Cardiac fibroblast (primary cell): Measurements from ENCODE around the gene PFKL.
"Not testable (repeated sequence)": the region's sequence is repeated elsewhere in the genome, so short reads cannot be mapped to it uniquely, and the experiment has no call there.

Source experiments
- DNase-seq, 2 donors: peaks; one replicate each; pipeline versions ENCODE4 v3.0.0 to v3.0.0-alpha.2; 2010; ENCODE audit warnings: low read depth in 2 of 2
- H3K4me3 ChIP-seq, 2 donors: replicated peaks in 1 of 2; 1 replicate in 1 of 2; 2 replicates in 1 of 2; pipeline ENCODE4 v1.5.1; 2011; ENCODE audit warnings: low read depth in 2 of 2, low read length in 2 of 2, mild to moderate bottlenecking in 2 of 2, moderate library complexity in 1 of 2
- TF ChIP-seq, protein P1 (sequence below): IDR thresholded peaks from one replicate; pipeline ENCODE4 v1.5.1; 2011; ENCODE audit warnings: low read depth, mild to moderate bottlenecking, low read length, inconsistent platforms

The PFKL gene

DNA sequence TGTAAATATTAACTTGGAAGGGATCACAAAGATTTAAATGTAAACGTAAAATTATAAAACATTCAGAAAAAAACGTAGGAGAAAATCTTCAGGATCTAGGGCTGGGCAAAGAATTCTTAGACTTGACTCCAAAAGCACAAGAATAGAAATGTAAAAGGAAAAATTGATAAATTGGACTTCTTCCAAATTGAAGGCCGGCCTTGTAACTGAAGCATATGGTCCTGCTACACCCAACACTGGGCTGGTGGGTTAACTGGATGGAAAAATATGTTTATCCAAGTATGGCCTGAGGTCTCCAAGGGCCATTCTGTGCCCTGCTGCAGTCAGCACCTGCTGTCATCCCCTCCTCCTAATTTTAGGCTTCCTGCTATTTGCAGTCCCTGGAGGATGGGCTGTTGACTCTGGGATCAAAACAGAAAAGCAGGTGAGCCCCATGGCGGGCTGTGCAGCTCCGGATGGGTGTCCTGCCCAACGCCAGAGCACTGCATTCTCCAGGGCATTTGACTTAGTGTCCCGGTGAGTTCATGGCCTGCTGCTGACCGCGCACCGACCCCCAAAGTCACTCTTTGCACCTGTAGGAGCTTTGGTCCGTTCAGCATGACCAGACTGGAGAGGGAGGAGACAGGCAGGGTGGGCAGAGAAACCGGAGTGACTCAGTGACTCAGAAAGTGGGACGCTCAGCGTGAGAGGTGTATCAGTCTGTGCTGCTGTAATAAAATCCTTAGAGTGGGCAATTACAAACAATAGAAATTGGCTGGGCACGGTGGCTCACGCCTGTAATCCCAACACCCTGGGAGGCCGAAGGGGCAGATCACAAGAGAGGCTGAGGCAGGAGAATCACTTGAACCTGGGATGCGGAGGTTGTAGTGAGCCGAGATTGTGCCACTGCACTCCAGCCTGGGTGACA is 20.2 kb upstream of the PFKL start:
- H3K4me3 ChIP-seq = no peak overlapping the region
- TF ChIP-seq, protein P1, sequence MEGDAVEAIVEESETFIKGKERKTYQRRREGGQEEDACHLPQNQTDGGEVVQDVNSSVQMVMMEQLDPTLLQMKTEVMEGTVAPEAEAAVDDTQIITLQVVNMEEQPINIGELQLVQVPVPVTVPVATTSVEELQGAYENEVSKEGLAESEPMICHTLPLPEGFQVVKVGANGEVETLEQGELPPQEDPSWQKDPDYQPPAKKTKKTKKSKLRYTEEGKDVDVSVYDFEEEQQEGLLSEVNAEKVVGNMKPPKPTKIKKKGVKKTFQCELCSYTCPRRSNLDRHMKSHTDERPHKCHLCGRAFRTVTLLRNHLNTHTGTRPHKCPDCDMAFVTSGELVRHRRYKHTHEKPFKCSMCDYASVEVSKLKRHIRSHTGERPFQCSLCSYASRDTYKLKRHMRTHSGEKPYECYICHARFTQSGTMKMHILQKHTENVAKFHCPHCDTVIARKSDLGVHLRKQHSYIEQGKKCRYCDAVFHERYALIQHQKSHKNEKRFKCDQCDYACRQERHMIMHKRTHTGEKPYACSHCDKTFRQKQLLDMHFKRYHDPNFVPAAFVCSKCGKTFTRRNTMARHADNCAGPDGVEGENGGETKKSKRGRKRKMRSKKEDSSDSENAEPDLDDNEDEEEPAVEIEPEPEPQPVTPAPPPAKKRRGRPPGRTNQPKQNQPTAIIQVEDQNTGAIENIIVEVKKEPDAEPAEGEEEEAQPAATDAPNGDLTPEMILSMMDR = no peak
- no peak for DNase-seq

DNA sequence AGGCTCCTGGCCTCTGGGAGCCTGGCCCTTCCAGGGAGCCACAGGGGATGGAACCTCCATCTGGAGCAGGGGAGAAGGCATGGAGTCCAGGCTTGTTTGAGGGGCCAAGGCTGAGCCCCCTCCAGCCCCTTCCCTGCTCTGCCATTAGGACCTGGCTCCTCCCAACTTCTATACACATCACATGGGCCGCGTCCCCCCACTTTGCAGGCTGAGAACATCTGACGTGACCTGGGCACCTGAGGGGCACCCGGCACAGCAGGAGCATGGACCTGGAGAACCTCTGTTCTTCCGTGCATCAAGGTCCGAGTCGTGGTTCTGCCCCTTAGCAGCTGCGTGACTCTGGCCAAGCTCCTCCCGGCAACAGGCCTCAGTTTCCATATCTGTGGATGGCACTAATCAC is 18.1 kb upstream of the PFKL start:
- TF ChIP-seq, protein P1 = no peak
- no peak for DNase-seq
- no peak overlapping the region for H3K4me3 ChIP-seq

DNA sequence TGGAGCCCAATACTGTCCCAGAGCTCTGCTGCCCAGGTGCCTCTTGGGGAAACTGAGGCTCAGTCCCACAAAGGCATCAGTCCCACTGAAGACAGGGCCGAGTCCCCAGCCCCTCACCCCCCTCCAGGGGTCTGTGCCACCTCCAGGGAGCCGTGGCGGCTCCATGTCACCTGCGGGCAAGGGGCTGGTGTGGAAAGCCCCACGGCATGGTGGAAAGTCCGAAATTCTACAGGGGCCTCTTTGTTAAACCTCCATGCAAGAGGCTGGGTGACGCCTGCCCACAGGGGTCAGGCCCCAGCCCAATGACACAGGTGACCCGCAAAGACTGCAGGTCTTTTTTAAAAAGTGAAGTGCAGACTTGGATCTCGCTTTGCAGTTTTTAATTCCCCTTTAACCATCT is 17.5 kb upstream of the PFKL start:
- TF ChIP-seq, protein P1 = no peak

DNA sequence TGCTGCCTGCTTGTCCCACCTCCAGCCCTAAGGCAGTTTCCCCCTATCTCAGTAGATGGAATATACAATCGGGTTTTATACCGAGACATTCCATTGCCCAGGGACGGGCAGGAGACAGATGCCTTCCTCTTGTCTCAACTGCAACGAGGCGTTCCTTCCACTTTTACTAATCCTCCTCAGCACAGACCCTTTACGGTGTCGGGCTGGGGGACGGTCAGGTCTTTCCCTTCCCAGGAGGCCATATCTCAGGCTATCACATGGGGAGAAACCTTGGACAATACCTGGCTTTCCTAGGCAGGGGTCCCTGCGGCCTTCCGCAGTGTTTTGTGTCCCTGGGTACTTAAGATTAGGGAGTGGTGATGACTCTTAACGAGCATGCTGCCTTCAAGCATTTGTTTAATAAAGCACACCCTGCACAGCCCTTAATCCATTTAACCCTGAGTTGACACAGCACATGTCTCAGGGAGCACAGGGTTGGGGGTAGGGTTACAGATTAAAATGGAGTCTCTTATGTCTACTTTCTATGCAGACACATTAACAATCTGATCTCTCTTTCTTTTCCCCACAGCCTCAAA is 16.6 kb upstream of the PFKL start:
- DNase-seq, H3K4me3 ChIP-seq: not testable (repeated sequence)

More for the DNA sequence above, 17.5 kb upstream of the PFKL start:
- no peak overlapping the region for H3K4me3 ChIP-seq
- no peak for DNase-seq

DNA sequence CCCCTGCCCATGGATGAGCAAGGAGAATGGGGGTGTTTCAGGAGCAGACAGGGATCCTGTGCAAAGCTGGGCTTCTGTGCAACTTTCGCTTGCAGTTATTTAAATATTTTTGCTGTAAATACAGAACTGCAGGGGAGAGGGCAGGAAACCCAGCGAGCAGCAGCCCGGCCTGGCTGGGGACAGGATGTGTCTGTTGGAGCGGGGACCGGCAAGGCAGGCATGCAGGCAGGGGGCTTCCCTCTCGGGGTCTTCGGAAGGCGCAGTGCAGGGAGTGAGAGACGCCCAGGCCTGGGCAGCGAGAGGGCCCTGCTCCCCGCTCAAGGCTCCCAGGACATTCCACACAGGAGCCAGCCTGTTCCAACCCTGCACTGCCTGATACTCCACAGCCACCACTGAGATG is 15.9 kb upstream of the PFKL start:
- no peak overlapping the region for H3K4me3 ChIP-seq
- TF ChIP-seq, protein P1 = no peak
- no peak for DNase-seq

DNA sequence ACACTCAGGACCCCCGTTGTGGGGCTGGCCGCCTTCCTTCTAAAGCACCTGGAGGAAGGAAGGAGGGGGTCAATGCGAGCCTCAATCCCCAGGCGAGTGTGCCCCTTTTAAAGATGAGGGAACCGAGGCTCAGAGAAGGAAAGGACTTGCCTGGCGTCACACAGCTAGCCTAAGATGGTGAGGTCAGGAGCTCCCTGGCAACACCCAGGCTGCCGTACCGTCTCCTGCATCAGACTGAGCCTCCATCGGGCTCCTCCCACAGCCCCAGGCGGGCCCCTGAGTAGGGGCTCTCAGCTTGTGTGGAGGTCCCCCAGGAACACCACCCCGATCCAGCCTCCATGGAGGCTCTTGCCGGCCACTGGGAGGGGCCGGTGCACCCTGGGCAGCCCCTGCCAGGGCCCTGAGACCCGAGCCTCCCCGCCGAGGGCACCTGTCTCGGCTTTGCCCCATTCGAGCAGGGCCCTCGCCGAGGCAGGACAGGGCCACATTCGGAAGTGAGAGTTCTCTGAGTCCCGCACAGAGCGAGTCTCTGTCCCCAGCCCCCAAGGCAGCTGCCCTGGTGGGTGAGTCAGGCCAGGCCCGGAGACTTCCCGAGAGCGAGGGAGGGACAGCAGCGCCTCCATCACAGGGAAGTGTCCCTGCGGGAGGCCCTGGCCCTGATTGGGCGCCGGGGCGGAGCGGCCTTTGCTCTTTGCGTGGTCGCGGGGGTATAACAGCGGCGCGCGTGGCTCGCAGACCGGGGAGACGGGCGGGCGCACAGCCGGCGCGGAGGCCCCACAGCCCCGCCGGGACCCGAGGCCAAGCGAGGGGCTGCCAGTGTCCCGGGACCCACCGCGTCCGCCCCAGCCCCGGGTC is 14.5 kb upstream of the PFKL start, which contains the start of gene AIRE:
AIRE (plus strand) TSS at position 739 of the 855 bp plus-strand sequence. CDS start 131 bp downstream, outside the sequence.
- no peak for DNase-seq
- TF ChIP-seq, protein P1 = no peak
- H3K4me3 ChIP-seq = peak within 1 kb of the TSS in 1 of 2 donors; percentile 11
